Measurements from ENCODE around the gene PSME4.
"Not testable (repeated sequence)": the region's sequence is repeated elsewhere in the genome, so short reads cannot be mapped to it uniquely, and the experiment has no call there.

The PSME4 gene

DNA sequence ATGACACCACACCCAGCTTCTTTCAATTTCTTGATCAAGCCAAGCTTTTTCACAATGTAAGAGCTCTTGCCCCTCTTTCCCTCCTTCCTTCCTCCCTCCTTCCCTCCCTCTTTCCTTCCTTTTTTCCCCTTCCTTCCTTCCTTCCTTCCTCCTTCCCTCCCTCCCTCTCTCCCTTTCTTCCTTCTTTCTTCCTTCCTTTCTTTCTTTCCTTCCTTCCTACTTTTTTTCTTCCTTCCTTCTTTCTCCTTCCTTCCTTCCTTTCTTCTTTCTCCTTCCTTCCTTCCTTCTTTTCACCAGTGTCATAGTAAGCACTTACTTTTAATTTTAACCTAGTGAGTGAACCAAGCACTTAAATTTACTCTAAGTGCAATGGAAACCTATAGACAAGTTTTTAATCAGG, 21.2 kb upstream of the PSME4 start:
- no peaks in the 10 kb centered on the region for H3K9me3 ChIP-seq (ENCODE audit: control insufficient read depth, low read depth, low read length)
- H3K4me3 ChIP-seq (ENCODE audit: low read length) = no peak overlapping the region
- no peak overlapping the region for H3K27ac ChIP-seq (ENCODE audit: low read length)
- no peak overlapping the region for H3K9ac ChIP-seq (ENCODE audit: low read length)
- no peaks in the 10 kb centered on the region for H3K4me1 ChIP-seq (ENCODE audit: control insufficient read depth, low read depth, low read length)
- H3K27me3 ChIP-seq (ENCODE audit: control insufficient read depth, insufficient read depth, low read length) = no peaks in the 10 kb centered on the region
- no peaks in the 10 kb centered on the region for H3K36me3 ChIP-seq (ENCODE audit: control insufficient read depth, low read depth, low read length)

DNA sequence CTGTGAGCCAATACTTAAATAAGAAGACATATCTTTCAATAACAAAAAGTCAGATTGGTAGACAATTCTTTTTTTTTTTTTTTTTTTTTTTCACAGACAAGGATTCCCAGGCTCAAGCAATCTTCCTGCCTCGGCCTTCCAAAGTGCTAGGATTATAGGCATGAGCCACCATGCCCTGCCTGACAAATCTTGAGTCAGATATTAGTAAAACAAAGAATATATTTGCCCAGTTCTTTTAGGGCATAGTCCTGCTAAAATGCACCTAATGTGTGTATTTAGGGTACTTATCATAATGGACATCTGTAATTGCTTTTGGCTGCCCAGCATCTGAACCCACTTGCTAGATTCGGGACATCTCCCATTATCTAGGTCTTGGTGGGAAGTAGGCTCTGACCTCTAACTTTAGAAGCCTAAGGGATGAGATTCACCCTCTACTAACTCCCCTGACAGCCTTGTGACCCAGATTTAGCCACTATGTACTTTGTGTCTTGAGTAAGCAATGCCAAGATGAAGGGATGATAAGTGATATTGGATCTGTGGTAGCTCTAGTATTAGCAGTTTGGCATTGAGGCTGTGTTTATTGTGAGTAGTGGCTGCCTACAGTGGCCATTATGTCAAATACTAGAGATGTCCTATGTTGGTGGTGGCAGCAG, 18.5 kb upstream of the PSME4 start:
- Histone ChIP-seq H3K9me3 (ENCODE audit: control insufficient read depth, low read depth, low read length) (no peaks in the 10 kb centered on the region), H3K4me3 (ENCODE audit: low read length) (no peak overlapping the region), H3K9ac (ENCODE audit: low read length) (no peak overlapping the region), H3K36me3 (ENCODE audit: control insufficient read depth, low read depth, low read length) (no peaks in the 10 kb centered on the region), H3K4me1 (ENCODE audit: control insufficient read depth, low read depth, low read length) (no peaks in the 10 kb centered on the region), H3K27ac (ENCODE audit: low read length) (no peak overlapping the region), H3K27me3 (ENCODE audit: control insufficient read depth, insufficient read depth, low read length) (no peaks in the 10 kb centered on the region)

GRCh38 chr2:53987336-53987921, 16.6 kb upstream of the PSME4 start:
- H3K4me1 ChIP-seq (ENCODE audit: control insufficient read depth, low read depth, low read length) = no peaks in the 10 kb centered on the region
- H3K4me3 ChIP-seq (ENCODE audit: low read length) = no peak overlapping the region
- H3K9me3 ChIP-seq (ENCODE audit: control insufficient read depth, low read depth, low read length) = no peaks in the 10 kb centered on the region
- no peak overlapping the region for H3K27ac ChIP-seq (ENCODE audit: low read length)
- no peaks in the 10 kb centered on the region for H3K36me3 ChIP-seq (ENCODE audit: control insufficient read depth, low read depth, low read length)
- no peaks in the 10 kb centered on the region for H3K27me3 ChIP-seq (ENCODE audit: control insufficient read depth, insufficient read depth, low read length)
- H3K9ac ChIP-seq (ENCODE audit: low read length) = no peak overlapping the region

DNA sequence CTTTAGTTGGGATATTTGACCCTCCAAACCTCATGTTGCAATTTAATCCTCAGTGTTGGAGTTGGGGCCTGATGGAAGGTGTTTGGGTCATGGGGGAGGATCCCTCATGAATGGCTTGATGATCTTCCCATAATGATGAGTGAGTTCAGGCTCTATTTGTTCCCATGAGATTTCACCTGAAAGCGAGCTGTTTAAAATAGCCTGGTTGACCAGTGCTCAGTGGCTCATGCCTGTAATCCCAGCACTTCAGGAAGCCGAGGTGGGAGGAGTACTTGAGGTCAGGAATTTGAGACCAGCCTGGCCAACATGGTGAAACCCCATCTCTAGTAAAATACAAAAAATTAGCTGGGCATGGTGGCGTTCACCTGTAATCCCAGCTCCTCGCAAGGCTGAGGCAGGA, 14.9 kb upstream of the PSME4 start:
- Histone ChIP-seq H3K4me1 (ENCODE audit: control insufficient read depth, low read depth, low read length) (no peaks in the 10 kb centered on the region), H3K9ac (ENCODE audit: low read length) (no peak overlapping the region), H3K27me3 (ENCODE audit: control insufficient read depth, insufficient read depth, low read length) (no peaks in the 10 kb centered on the region), H3K9me3 (ENCODE audit: control insufficient read depth, low read depth, low read length) (no peaks in the 10 kb centered on the region), H3K4me3 (ENCODE audit: low read length) (no peak overlapping the region), H3K27ac (ENCODE audit: low read length) (no peak overlapping the region), H3K36me3 (ENCODE audit: control insufficient read depth, low read depth, low read length) (no peaks in the 10 kb centered on the region)

DNA sequence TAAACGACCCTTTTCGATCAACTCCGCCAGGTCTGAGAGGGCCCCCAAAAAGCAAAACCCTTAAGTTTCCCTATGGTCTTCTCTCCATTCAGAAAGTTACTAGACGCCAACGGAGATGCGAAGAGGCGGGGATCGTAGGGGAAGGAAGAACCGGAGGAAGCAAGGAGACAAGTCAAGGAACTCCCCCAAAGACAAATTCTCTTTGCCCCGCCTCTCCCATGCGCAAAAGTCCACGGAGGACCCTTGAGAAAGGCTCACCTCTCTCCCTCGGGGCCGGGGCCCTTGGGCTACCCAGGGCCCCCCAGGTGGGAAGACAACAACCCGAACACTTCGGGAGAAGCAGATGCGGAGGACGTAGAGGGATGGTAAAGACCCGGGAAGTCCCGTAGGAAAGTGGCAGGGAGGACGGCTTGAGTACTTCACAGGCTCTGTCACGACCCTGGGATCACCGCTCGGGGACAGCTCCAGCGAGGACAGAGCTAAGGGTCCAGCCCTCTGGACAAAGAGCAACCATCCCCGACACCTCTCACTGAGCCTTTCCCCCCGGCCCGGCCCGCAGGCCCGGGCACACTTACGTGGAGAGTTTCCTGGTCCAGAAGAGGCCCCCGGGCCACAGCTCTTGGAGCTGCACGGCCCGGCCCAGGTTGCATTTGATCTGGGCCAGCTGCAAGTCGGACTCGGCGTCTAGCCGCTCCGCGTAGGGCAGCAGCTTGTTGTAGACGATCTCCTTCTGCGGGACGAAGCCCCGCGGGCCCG, 647 bp downstream of the PSME4 start:
- H3K4me1 ChIP-seq (ENCODE audit: control insufficient read depth, low read depth, low read length) = peaks cover under 1% of the 10 kb centered on the region
- no peaks in the 10 kb centered on the region for H3K27me3 ChIP-seq (ENCODE audit: control insufficient read depth, insufficient read depth, low read length)
- no peaks in the 10 kb centered on the region for H3K36me3 ChIP-seq (ENCODE audit: control insufficient read depth, low read depth, low read length)
- no peaks in the 10 kb centered on the region for H3K9me3 ChIP-seq (ENCODE audit: control insufficient read depth, low read depth, low read length)
- peak overlapping the region; percentile 80 for H3K27ac ChIP-seq (ENCODE audit: low read length)
- H3K9ac ChIP-seq (ENCODE audit: low read length) = peak overlapping the region; percentile 92
- peak overlapping the region; percentile 94 for H3K4me3 ChIP-seq (ENCODE audit: low read length)

GRCh38 chr2:53969285-53969967, 1.4 kb downstream of the PSME4 start:
- no peaks in the 10 kb centered on the region for H3K36me3 ChIP-seq (ENCODE audit: control insufficient read depth, low read depth, low read length)
- H3K9me3 ChIP-seq (ENCODE audit: control insufficient read depth, low read depth, low read length) = no peaks in the 10 kb centered on the region
- no peak overlapping the region for H3K27ac ChIP-seq (ENCODE audit: low read length)
- H3K27me3 ChIP-seq (ENCODE audit: control insufficient read depth, insufficient read depth, low read length) = no peaks in the 10 kb centered on the region
- H3K4me1 ChIP-seq (ENCODE audit: control insufficient read depth, low read depth, low read length) = peaks cover 8% of the 10 kb centered on the region
- H3K9ac ChIP-seq (ENCODE audit: low read length) = peak overlapping the region; percentile 92
- H3K4me3 ChIP-seq (ENCODE audit: low read length) = peak overlapping the region; percentile 94

DNA sequence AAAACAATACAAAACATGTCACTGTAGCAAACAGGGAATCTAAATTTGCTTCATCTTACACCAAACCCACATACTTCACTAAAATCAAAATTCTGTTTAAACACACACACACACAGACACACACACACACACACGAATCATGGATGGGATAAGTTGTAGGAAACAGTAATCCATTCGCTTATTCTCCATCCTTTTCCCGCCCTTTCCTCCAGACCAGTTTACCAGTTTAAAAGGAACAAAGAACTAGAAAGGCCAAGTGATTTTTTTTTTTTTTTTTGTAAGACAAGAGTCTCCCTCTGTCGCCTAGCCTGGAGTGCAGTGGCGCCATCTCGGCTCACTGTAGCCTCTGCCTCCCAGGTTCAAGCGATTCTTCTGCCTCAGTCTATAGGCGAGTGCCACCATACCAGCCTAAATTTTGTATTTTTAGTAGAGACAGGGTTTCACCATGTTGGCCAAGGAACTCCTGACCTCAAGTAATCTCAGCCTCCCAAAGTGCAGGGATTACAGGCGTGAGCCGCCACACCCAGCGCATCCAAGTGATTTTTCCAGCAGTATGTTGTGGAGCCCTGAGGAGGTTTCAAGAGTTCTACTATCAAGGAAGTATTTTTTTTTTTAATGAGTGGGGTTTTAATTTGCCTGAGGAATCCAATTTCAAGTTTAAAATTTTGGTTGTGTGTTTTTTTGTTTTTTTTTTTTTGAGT, 5.7 kb downstream of the PSME4 start:
- Histone ChIP-seq H3K9me3 (ENCODE audit: control insufficient read depth, low read depth, low read length) (no peaks in the 10 kb centered on the region), H3K9ac (ENCODE audit: low read length) (no peak overlapping the region), H3K4me1 (ENCODE audit: control insufficient read depth, low read depth, low read length) (peaks cover 29% of the 10 kb centered on the region), H3K27me3 (ENCODE audit: control insufficient read depth, insufficient read depth, low read length) (no peaks in the 10 kb centered on the region), H3K36me3 (ENCODE audit: control insufficient read depth, low read depth, low read length) (no peaks in the 10 kb centered on the region), H3K27ac (ENCODE audit: low read length) (no peak overlapping the region), H3K4me3 (ENCODE audit: low read length) (no peak overlapping the region)

DNA sequence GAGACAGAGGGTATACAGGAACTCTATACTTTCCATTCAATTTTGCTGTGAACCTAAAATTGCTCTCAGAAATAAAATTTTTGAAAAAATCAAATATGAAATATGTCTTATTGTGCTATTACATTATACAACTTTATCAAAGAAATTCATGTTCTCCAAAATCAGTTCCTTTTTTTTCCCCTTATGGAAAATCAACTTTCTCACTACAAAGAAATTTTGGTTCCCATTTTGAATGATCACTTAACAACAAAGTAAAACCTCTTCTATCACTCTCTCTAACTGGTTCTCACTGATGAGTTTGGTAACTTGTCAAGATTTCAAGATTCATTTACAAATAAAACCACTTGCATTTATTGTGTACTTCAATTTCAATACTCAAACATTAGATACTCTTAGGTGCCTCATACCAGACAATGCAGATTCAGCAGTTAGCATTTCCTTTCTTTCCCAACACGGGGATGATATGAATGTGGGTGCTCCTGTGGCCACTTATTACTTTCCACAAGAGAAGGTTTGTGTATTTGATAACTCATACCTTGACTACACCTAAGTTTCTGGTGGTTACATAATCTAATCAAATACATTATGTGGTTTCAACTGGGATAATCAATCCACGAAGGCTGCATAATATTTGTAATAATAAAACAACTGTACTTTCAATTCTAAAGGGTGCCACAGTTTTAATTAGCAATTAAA, 6.4 kb downstream of the PSME4 start:
- no peaks in the 10 kb centered on the region for H3K9me3 ChIP-seq (ENCODE audit: control insufficient read depth, low read depth, low read length)
- no peak overlapping the region for H3K9ac ChIP-seq (ENCODE audit: low read length)
- H3K4me1 ChIP-seq (ENCODE audit: control insufficient read depth, low read depth, low read length) = peaks cover 29% of the 10 kb centered on the region
- H3K4me3 ChIP-seq (ENCODE audit: low read length) = no peak overlapping the region
- H3K27me3 ChIP-seq (ENCODE audit: control insufficient read depth, insufficient read depth, low read length) = no peaks in the 10 kb centered on the region
- no peak overlapping the region for H3K27ac ChIP-seq (ENCODE audit: low read length)
- no peaks in the 10 kb centered on the region for H3K36me3 ChIP-seq (ENCODE audit: control insufficient read depth, low read depth, low read length)

DNA sequence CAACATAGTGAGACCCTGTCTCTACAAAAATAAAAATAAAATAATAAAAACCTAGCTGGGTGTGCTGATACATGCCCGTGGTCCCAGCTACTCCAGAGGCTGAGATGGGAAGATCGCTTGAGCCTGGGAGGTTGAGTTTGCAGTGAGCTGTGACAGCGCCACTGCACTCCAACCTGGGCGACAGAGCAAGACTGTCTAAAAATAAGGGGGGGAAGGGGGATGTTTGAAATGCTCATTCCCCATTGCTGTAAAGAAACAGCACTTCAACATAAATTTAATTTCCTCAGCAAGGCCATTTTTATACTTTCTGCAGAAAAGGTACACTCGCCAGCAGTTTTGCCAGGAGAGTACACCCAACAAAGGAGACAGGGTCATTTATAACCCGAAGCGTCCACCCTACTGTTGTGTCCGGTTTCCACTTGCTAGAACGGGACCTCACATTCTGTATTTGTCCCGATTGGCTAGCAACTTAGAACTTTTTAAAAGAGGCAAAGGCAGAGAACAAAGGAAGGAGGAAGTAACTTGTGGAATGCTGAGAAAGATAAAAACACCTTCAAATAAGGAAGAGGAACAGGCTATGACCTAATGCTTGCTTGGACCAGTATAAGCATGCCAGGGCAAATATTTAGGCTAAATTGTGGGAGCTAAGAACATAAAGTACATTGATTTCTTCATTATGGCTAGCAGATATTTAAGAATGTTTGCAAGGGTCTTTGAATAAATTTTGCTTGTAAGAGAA, 9.1 kb downstream of the PSME4 start:
- H3K9me3 ChIP-seq (ENCODE audit: control insufficient read depth, low read depth, low read length); H3K27ac ChIP-seq (ENCODE audit: low read length); H3K36me3 ChIP-seq (ENCODE audit: control insufficient read depth, low read depth, low read length); H3K27me3 ChIP-seq (ENCODE audit: control insufficient read depth, insufficient read depth, low read length); H3K4me3 ChIP-seq (ENCODE audit: low read length); H3K9ac ChIP-seq (ENCODE audit: low read length): not testable (repeated sequence)
- peaks cover 37% of the 10 kb centered on the region for H3K4me1 ChIP-seq (ENCODE audit: control insufficient read depth, low read depth, low read length)

DNA sequence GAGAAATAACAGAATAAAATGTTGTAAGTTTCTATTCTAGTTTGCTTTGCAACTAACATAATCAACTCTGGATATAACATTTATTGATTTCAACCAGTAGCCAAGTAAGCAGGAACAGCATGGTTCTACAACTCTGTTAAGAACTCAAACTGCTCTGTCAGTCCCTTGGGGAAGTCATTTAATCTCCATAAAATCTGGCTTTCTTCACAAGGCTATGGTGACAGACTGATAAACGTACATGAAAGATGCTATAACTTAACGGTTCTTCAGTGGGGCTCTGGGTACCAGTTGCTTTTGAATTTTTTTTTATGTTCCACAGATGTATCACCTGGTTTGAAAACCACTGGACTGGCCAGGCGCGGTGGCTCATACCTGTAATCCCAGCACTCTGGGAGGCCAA, 10.3 kb downstream of the PSME4 start:
- Histone ChIP-seq H3K27ac (ENCODE audit: low read length) (no peak overlapping the region), H3K27me3 (ENCODE audit: control insufficient read depth, insufficient read depth, low read length) (no peaks in the 10 kb centered on the region), H3K36me3 (ENCODE audit: control insufficient read depth, low read depth, low read length) (no peaks in the 10 kb centered on the region), H3K9ac (ENCODE audit: low read length) (no peak overlapping the region), H3K4me3 (ENCODE audit: low read length) (no peak overlapping the region), H3K4me1 (ENCODE audit: control insufficient read depth, low read depth, low read length) (peaks cover 37% of the 10 kb centered on the region), H3K9me3 (ENCODE audit: control insufficient read depth, low read depth, low read length) (no peaks in the 10 kb centered on the region)

Data from iPS-18a (cell line).